HCT116 (cell line): ENCODE data around the gene ALDH8A1.

Experiments used
- EZH2 ChIP-seq: fragments of 200-600 bp; sonication (generic); IDR thresholded peaks from 2 replicates; pipeline ENCODE4 v1.6.1; 2017; ENCODE audit warnings: antibody characterized with exemption, mixed run types
- POLR2A ChIP-seq: IDR thresholded peaks from 2 replicates; pipeline ENCODE4 v1.7.0; 2011; ENCODE audit warnings: borderline replicate concordance; ENCODE audit not compliant: insufficient read depth, insufficient read length; ENCODE audit errors: extremely low read depth
- POLR2AphosphoS5 ChIP-seq: IDR thresholded peaks from 2 replicates; pipeline ENCODE4 v1.6.1; 2011; ENCODE audit warnings: mild to moderate bottlenecking, low read depth, low read length, moderate library complexity
- SRF ChIP-seq: IDR thresholded peaks from 2 replicates; pipeline ENCODE4 v1.6.1; 2012; ENCODE audit warnings: low read depth
- TCF7L2 ChIP-seq: IDR thresholded peaks from 2 replicates; pipeline ENCODE4 v1.7.0; 2011; ENCODE audit warnings: borderline replicate concordance, inconsistent platforms; ENCODE audit not compliant: insufficient read depth, insufficient read length; ENCODE audit errors: extremely low read depth
- TF ChIP-seq, protein P1 (sequence below), 3 experiments: fragments of 200-600 bp in 1 of 3; sonication (generic) in 1 of 3; IDR thresholded peaks in 2 of 3; conservative IDR thresholded peaks in 1 of 3; 2 replicates each; pipeline ENCODE4 v1.5.1; 2012 to 2017; ENCODE audit warnings: low read depth in 2 of 3, low read length in 2 of 3, antibody characterized with exemption in 1 of 3, borderline replicate concordance in 1 of 3, control low read depth in 1 of 3, mild to moderate bottlenecking in 1 of 3, mixed read lengths in 1 of 3, mixed run types in 1 of 3, moderate library complexity in 1 of 3; ENCODE audit not compliant: insufficient read depth in 1 of 3
- TF ChIP-seq, protein P2 (sequence below): IDR thresholded peaks from 2 replicates; pipeline ENCODE4 v1.6.1; 2012; ENCODE audit warnings: low read depth
- TF ChIP-seq, protein P3 (sequence below): IDR thresholded peaks from 2 replicates; pipeline ENCODE4 v1.6.1; 2012

DNA sequence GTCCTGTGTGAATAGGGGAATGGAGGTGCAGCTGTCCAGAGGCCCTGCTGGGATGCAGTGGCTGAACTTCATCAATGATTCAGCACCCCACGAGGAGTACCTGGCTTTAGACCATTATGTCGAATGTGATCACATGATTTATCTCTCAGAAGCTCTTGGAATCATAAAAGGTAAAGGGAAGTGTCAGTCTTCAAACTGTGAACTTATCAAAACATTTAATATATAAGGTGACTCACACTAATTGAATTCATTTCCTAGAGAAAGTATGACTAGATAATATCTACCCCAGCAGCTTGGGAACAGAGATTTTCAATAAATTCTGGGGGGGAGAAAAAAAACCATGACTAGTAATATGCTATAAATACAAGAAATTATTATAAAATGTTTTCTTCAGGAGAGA is 29.5 kb downstream of the ALDH8A1 start:
- TF ChIP-seq TCF7L2 (no peak), POLR2AphosphoS5 (no peak), SRF (no peak), EZH2 (no peak), POLR2A (no peak)
- TF ChIP-seq, protein P1, sequence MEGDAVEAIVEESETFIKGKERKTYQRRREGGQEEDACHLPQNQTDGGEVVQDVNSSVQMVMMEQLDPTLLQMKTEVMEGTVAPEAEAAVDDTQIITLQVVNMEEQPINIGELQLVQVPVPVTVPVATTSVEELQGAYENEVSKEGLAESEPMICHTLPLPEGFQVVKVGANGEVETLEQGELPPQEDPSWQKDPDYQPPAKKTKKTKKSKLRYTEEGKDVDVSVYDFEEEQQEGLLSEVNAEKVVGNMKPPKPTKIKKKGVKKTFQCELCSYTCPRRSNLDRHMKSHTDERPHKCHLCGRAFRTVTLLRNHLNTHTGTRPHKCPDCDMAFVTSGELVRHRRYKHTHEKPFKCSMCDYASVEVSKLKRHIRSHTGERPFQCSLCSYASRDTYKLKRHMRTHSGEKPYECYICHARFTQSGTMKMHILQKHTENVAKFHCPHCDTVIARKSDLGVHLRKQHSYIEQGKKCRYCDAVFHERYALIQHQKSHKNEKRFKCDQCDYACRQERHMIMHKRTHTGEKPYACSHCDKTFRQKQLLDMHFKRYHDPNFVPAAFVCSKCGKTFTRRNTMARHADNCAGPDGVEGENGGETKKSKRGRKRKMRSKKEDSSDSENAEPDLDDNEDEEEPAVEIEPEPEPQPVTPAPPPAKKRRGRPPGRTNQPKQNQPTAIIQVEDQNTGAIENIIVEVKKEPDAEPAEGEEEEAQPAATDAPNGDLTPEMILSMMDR (IDR thresholded peaks at IDR 0.05 in 2 of 3, conservative IDR thresholded peaks at IDR 0.05 in 1 of 3; ENCODE audit: borderline replicate concordance in 1 of 3, insufficient read depth in 1 of 3, low read depth in 2 of 3, low read length in 2 of 3) = no peak
- TF ChIP-seq, protein P2, sequence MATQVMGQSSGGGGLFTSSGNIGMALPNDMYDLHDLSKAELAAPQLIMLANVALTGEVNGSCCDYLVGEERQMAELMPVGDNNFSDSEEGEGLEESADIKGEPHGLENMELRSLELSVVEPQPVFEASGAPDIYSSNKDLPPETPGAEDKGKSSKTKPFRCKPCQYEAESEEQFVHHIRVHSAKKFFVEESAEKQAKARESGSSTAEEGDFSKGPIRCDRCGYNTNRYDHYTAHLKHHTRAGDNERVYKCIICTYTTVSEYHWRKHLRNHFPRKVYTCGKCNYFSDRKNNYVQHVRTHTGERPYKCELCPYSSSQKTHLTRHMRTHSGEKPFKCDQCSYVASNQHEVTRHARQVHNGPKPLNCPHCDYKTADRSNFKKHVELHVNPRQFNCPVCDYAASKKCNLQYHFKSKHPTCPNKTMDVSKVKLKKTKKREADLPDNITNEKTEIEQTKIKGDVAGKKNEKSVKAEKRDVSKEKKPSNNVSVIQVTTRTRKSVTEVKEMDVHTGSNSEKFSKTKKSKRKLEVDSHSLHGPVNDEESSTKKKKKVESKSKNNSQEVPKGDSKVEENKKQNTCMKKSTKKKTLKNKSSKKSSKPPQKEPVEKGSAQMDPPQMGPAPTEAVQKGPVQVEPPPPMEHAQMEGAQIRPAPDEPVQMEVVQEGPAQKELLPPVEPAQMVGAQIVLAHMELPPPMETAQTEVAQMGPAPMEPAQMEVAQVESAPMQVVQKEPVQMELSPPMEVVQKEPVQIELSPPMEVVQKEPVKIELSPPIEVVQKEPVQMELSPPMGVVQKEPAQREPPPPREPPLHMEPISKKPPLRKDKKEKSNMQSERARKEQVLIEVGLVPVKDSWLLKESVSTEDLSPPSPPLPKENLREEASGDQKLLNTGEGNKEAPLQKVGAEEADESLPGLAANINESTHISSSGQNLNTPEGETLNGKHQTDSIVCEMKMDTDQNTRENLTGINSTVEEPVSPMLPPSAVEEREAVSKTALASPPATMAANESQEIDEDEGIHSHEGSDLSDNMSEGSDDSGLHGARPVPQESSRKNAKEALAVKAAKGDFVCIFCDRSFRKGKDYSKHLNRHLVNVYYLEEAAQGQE = no peak
- TF ChIP-seq, protein P3, sequence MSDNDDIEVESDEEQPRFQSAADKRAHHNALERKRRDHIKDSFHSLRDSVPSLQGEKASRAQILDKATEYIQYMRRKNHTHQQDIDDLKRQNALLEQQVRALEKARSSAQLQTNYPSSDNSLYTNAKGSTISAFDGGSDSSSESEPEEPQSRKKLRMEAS = no peak
